ENCODE measurements around the gene DACT2. TPM values are rescaled to one million over a fixed set of nuclear protein-coding genes. Genes with fewer than 3 reads are reported as not detected.

Gene DACT2
- total RNA-seq, 1 experiment from 2014 or later = 21.1 TPM

DNA sequence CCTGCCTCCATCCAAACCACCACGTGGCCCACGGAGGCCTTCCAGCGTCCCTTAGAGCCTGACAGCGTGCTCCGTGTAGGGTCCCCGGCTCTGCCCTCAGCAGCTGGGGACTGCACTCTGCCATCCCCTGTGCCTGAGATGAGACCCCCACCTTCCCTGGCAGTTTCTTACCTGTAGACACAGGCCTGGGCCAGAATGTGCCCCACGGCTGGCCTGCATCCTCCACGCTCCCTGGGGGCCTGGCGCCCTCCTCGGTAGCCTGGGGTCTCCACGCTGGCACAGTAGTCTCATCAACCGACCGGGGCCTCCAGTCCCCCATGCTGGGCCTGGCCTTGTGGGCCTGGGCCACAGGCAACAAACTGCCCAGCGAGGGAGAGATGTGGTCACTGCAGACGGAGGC is 9.6 kb downstream of the DACT2 start:
- Mint-ChIP-seq H3K36me3 (ENCODE audit: insufficient read depth, unreplicated experiment) (peaks cover 22% of the 10 kb centered on the region), H3K27ac (ENCODE audit: unreplicated experiment) (no peak overlapping the region), H3K27me3 (ENCODE audit: insufficient read depth, unreplicated experiment) (no peaks in the 10 kb centered on the region), H3K4me3 (ENCODE audit: unreplicated experiment) (no peak overlapping the region), H3K9me3 (ENCODE audit: unreplicated experiment) (no peaks in the 10 kb centered on the region), H3K4me1 (ENCODE audit: low read depth, unreplicated experiment) (peaks cover 11% of the 10 kb centered on the region)
- no TSS peak for BruUV-seq (replicated peaks)
- Histone ChIP-seq H3K36me3 (ENCODE audit: control insufficient read depth, insufficient read depth, low read length) (no peaks in the 10 kb centered on the region), H3K4me1 (peaks cover 17% of the 10 kb centered on the region), H3K4me3 (ENCODE audit: low read depth, low read length) (no peak overlapping the region), H3K9me3 (no peaks in the 10 kb centered on the region), H3K27me3 (replicated peaks; ENCODE audit: control insufficient read depth, insufficient read depth, low read length) (no peaks in the 10 kb centered on the region)
- ChIA-PET POLR2A (no interaction called here), CTCF (no interaction called here)
- TF ChIP-seq, protein P1, sequence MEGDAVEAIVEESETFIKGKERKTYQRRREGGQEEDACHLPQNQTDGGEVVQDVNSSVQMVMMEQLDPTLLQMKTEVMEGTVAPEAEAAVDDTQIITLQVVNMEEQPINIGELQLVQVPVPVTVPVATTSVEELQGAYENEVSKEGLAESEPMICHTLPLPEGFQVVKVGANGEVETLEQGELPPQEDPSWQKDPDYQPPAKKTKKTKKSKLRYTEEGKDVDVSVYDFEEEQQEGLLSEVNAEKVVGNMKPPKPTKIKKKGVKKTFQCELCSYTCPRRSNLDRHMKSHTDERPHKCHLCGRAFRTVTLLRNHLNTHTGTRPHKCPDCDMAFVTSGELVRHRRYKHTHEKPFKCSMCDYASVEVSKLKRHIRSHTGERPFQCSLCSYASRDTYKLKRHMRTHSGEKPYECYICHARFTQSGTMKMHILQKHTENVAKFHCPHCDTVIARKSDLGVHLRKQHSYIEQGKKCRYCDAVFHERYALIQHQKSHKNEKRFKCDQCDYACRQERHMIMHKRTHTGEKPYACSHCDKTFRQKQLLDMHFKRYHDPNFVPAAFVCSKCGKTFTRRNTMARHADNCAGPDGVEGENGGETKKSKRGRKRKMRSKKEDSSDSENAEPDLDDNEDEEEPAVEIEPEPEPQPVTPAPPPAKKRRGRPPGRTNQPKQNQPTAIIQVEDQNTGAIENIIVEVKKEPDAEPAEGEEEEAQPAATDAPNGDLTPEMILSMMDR (IDR thresholded peaks at IDR 0.05; ENCODE audit: insufficient read depth in 1 of 2, low read depth in 1 of 2, low read length in 1 of 2, severe bottlenecking in 1 of 2, unreplicated experiment in 1 of 2) = no peak
- intact Hi-C loops (cut with micrococcal nuclease; ENCODE audit: unreplicated experiment) = no loop called here
- no peak for DNase-seq

DNA sequence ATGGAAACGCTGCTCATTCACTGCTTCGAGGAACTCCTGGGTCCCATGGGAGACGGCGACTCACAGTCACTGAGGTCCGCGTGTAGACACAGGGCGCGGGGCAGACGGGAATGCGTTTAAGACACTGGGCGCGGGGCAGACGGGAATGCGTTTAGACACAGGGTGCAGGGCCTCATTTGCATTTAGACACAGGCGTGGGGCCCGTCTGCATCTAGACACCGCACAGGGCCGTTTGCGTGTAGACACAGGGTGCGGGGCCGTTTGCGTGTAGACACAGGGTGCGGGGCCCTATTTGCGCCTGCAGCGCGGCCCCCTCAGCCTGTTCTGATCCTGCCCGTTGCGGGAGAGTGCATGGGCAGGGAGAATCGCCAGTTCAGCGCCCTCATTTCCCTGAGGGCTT is 10.4 kb downstream of the DACT2 start:
- H3K9me3 Mint-ChIP-seq (ENCODE audit: unreplicated experiment) = no peaks in the 10 kb centered on the region
- no TSS peak for BruUV-seq (replicated peaks)
- DNase-seq = no peak
- intact Hi-C loops (cut with micrococcal nuclease; ENCODE audit: unreplicated experiment) = no loop called here
- H3K27ac Mint-ChIP-seq (ENCODE audit: unreplicated experiment) = no peak overlapping the region
- H3K36me3 Mint-ChIP-seq (ENCODE audit: insufficient read depth, unreplicated experiment) = peaks cover 22% of the 10 kb centered on the region
- ChIA-PET CTCF (no interaction called here), POLR2A (no interaction called here)
- H3K27me3 ChIP-seq (replicated peaks; ENCODE audit: control insufficient read depth, insufficient read depth, low read length) = no peaks in the 10 kb centered on the region
- H3K27me3 Mint-ChIP-seq (ENCODE audit: insufficient read depth, unreplicated experiment) = no peaks in the 10 kb centered on the region
- TF ChIP-seq, protein P1 (IDR thresholded peaks at IDR 0.05; ENCODE audit: insufficient read depth in 1 of 2, low read depth in 1 of 2, low read length in 1 of 2, severe bottlenecking in 1 of 2, unreplicated experiment in 1 of 2) = no peak
- peaks cover 10% of the 10 kb centered on the region for H3K4me1 ChIP-seq
- H3K36me3 ChIP-seq (ENCODE audit: control insufficient read depth, insufficient read depth, low read length) = no peaks in the 10 kb centered on the region
- H3K4me1 Mint-ChIP-seq (ENCODE audit: low read depth, unreplicated experiment) = peaks cover 12% of the 10 kb centered on the region
- H3K4me3 ChIP-seq (ENCODE audit: low read depth, low read length) = no peak overlapping the region
- H3K9me3 ChIP-seq = no peaks in the 10 kb centered on the region
- H3K4me3 Mint-ChIP-seq (ENCODE audit: unreplicated experiment) = no peak overlapping the region

DNA sequence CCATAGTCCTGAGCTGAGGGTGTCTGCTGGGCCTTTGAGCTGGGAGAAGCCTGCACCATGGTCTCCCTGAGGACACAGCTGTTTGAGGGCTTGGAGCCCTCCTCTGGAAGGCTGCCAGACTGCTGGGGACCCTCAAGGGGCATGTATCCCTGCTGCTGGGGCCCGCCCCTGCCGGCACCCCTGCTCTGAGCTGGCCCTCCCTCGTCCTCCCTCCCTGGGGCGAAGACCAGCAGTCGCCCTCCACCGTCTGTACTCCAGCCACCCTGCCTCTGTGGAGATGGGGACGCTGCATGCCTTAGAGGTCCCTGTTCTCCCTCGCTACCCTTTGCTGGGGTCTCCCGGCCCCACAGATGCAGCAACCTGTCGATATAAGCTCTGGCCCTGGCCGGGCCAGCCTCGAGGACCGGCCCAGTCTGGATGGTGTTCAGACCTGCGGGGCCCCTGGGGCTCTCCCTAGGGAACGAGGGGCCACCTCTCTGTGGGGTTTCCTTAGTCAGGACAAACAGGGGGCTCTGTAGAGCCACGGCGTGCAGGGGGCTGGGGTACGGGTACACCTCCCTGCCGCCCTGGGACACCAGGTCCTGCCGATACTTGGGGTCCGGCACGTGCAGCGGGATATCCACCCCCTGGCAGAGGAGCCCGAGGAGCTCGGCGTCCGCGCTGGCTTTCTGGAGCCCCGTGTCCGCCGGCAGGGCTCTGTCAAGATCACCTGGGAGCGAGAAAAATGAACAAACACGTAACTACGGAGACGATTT is 11.0 kb downstream of the DACT2 start:
- no peaks in the 10 kb centered on the region for H3K27me3 ChIP-seq (replicated peaks; ENCODE audit: control insufficient read depth, insufficient read depth, low read length)
- POLR2A ChIA-PET = no interaction called here
- H3K36me3 Mint-ChIP-seq (ENCODE audit: insufficient read depth, unreplicated experiment) = peaks cover 22% of the 10 kb centered on the region
- no peak overlapping the region for H3K27ac Mint-ChIP-seq (ENCODE audit: unreplicated experiment)
- H3K4me1 ChIP-seq = peaks cover 6% of the 10 kb centered on the region
- no peak overlapping the region for H3K4me3 Mint-ChIP-seq (ENCODE audit: unreplicated experiment)
- peaks cover 9% of the 10 kb centered on the region for H3K4me1 Mint-ChIP-seq (ENCODE audit: low read depth, unreplicated experiment)
- TF ChIP-seq, protein P1 (IDR thresholded peaks at IDR 0.05; ENCODE audit: insufficient read depth in 1 of 2, low read depth in 1 of 2, low read length in 1 of 2, severe bottlenecking in 1 of 2, unreplicated experiment in 1 of 2) = no peak
- no peak overlapping the region for H3K4me3 ChIP-seq (ENCODE audit: low read depth, low read length)
- DNase-seq = no peak
- intact Hi-C loops (cut with micrococcal nuclease; ENCODE audit: unreplicated experiment) = no loop called here
- no peaks in the 10 kb centered on the region for H3K27me3 Mint-ChIP-seq (ENCODE audit: insufficient read depth, unreplicated experiment)
- no peaks in the 10 kb centered on the region for H3K36me3 ChIP-seq (ENCODE audit: control insufficient read depth, insufficient read depth, low read length)
- CTCF ChIA-PET = no interaction called here
- H3K9me3 Mint-ChIP-seq (ENCODE audit: unreplicated experiment) = no peaks in the 10 kb centered on the region
- BruUV-seq (replicated peaks) = no TSS peak
- H3K9me3 ChIP-seq = no peaks in the 10 kb centered on the region

Data from Caco-2 (cell line).